GM12878 (cell line): Measurements from ENCODE around the gene TSR3. TPM values are rescaled to one million over a fixed set of nuclear protein-coding genes. Genes with fewer than 3 reads are reported as not detected.

ENCODE experiments used
- ATAC-seq: fragments of 200-7000 bp; cut with Tn5 transposase; 3 replicates; pipeline ENCODE4 v1.9.1; 2020; ENCODE audit warnings: mild to moderate bottlenecking, moderate library complexity
- BruUV-seq: library from RNA; stranded (reverse); fragments of 400-500 nt; replicated peaks from 2 replicates; lab custom pipeline; 2021; lab: Mats Ljungman, UMichigan
- CTCF ChIA-PET: fragments of 300-600 bp; sonication (Branson Sonifier 250); formaldehyde crosslinking; extraction: SDS; loops from one replicate; lab custom pipeline; 2021; ENCODE audit warnings: inconsistent platforms; lab: Yijun Ruan, JAX
- POLR2A ChIA-PET: fragments of 350-600 bp; formaldehyde crosslinking; extraction: SDS; loops from one replicate; lab custom pipeline; 2021; ENCODE audit warnings: inconsistent platforms; lab: Charles Lee
- RAD21 ChIA-PET: fragments of 300-600 bp; sonication (Branson Sonifier 250); formaldehyde crosslinking; loops from one replicate; lab custom pipeline; 2023; ENCODE audit warnings: antibody characterized with exemption; ENCODE audit not compliant: unreplicated experiment; lab: Charles Lee
- SMC1A ChIA-PET: fragments of 300-600 bp; sonication (Branson Sonifier 250); formaldehyde crosslinking; loops from one replicate; lab custom pipeline; 2023; ENCODE audit not compliant: unreplicated experiment, uncharacterized antibody; lab: Charles Lee
- DNase-seq: peaks from one replicate; pipeline ENCODE4 v3.0.0-alpha.2; 2011; ENCODE audit warnings: low read depth, low spot score
- FAIRE-seq: peaks from 3 replicates; lab custom pipeline; 2011; peaks lifted over from hg19 to GRCh38; lab: Jason Lieb, UNC
- H2AFZ ChIP-seq: 2 replicates; pipeline ENCODE4 v1.6.0; 2011; ENCODE audit warnings: low read depth, low read length, control low read depth; ENCODE audit not compliant: control insufficient read depth
- H3K27ac ChIP-seq: 2 replicates; pipeline ENCODE4 v1.5.1; 2011; ENCODE audit warnings: control low read depth; ENCODE audit not compliant: control insufficient read depth, insufficient read depth
- H3K27me3 ChIP-seq, 2 experiments: replicated peaks in 1 of 2; 2 replicates each; pipeline versions ENCODE4 v1.6.0 to v1.6.1; 2011; ENCODE audit warnings: low read length in 1 of 2; ENCODE audit not compliant: control insufficient read depth in 2 of 2, insufficient read depth in 2 of 2
- H3K36me3 ChIP-seq, 2 experiments: 2 replicates each; pipeline ENCODE4 v1.5.1; 2011; ENCODE audit warnings: low read length in 1 of 2; ENCODE audit not compliant: control insufficient read depth in 2 of 2, insufficient read depth in 2 of 2
- H3K4me1 ChIP-seq: 2 replicates; pipeline ENCODE4 v1.6.1; 2011; ENCODE audit warnings: mild to moderate bottlenecking, low read length, moderate library complexity, mixed read lengths; ENCODE audit not compliant: control insufficient read depth, insufficient read depth
- H3K4me2 ChIP-seq: 2 replicates; pipeline ENCODE4 v1.6.0; 2011; ENCODE audit warnings: control low read depth; ENCODE audit not compliant: control insufficient read depth, insufficient read depth
- H3K4me3 ChIP-seq: fragments of 200-600 bp; sonication (generic); 2 replicates; pipeline ENCODE4 v1.5.1; 2016
- H3K79me2 ChIP-seq: 2 replicates; pipeline ENCODE4 v1.6.0; 2011; ENCODE audit warnings: low read length; ENCODE audit not compliant: control insufficient read depth, insufficient read depth
- H3K9ac ChIP-seq: 2 replicates; pipeline ENCODE4 v1.8.0; 2011; ENCODE audit warnings: low read length, control low read depth, mixed read lengths; ENCODE audit not compliant: control insufficient read depth, insufficient read depth
- H3K9me3 ChIP-seq: replicated peaks from 3 replicates; pipeline ENCODE4 v1.5.1; 2011; ENCODE audit warnings: mild to moderate bottlenecking, low read length; ENCODE audit not compliant: control insufficient read depth, insufficient read depth
- H4K20me1 ChIP-seq: 2 replicates; pipeline ENCODE4 v1.6.0; 2011; ENCODE audit not compliant: control insufficient read depth, insufficient read depth
- DPF2 ChIP-seq: fragments of 450-650 bp; IDR thresholded peaks from 2 replicates; pipeline ENCODE4 v1.6.1; 2017; ENCODE audit warnings: mild to moderate bottlenecking
- JUNB ChIP-seq: IDR thresholded peaks from 2 replicates; pipeline ENCODE4 v1.6.1; 2016; ENCODE audit warnings: antibody characterized with exemption, mild to moderate bottlenecking
- ZZZ3 ChIP-seq: IDR thresholded peaks from 2 replicates; pipeline ENCODE4 v1.6.1; 2011; ENCODE audit warnings: low read depth; ENCODE audit not compliant: control insufficient read depth, insufficient read length
- WGBS: methylation state at CpG from one replicate; pipeline ENCODE4 v1.1.6; 2016; ENCODE audit warnings: low lambda C conversion rate; ENCODE audit not compliant: insufficient replicate concordance, insufficient coverage; ENCODE audit errors: missing lambda C conversion rate; 5-methylcytosine and 5-hydroxymethylcytosine counted together
- in situ Hi-C: fragments of 300-500 bp; cut with MboI; formaldehyde crosslinking; loops from 9 replicates; pipeline ENCODE4 v1.14.3; 2018; ENCODE audit warnings: mixed read lengths
- intact Hi-C: fragments of 100-400 bp; cut with micrococcal nuclease; formaldehyde crosslinking; loops from one replicate; pipeline ENCODE4 v1.14.2; 2022; ENCODE audit not compliant: unreplicated experiment
- polyA plus RNA-seq, 11 experiments: library from polyadenylated mRNA; depleted of rRNA in 4 of 11; unstranded in 6 of 11; stranded (reverse) in 5 of 11; fragments of >200 nt; fragmentation: Nextera tagmentation in 4 of 11; fragmentation: Illumina TruSeq in 1 of 11; extraction: Ambion mirVana in 4 of 11; extraction: Trizol in 1 of 11; gene quantifications; 1 replicate in 1 of 11; 2 replicates in 10 of 11; pipeline versions ENCODE4 v1.2.1 to v1.2.3, GENCODE V29; 2011 to 2016; ENCODE audit warnings: inconsistent platforms in 2 of 11, missing spikeins in 2 of 11, low read depth in 1 of 11
- total RNA-seq, 4 experiments: library from RNA; depleted of rRNA in 3 of 4; stranded (reverse); fragments of >200 nt in 3 of 4; fragmentation: Illumina TruSeq in 1 of 4; extraction: Trizol in 1 of 4; gene quantifications; 2 replicates each; pipeline versions ENCODE4 v1.2.1 to v1.2.3, GENCODE V29; 2013 to 2021
- TF ChIP-seq, protein P1 (sequence below): fragments of 150-350 bp; IDR thresholded peaks from 2 replicates; pipeline ENCODE4 v1.6.1; 2016; ENCODE audit warnings: low read depth, low read length
- TF ChIP-seq, protein P2 (sequence below): IDR thresholded peaks from 2 replicates; pipeline ENCODE4 v1.6.1; 2012; ENCODE audit warnings: mild to moderate bottlenecking, low read depth, low read length

TSR3 gene
- total and polyA plus RNA-seq, 10 of the 15 experiments (the other 5 are each of a cell fraction or from before 2014, with no cell fraction given) = 3.4 to 108 (median 46.9) TPM

GRCh38 chr16:1316033-1316405, 35.7 kb downstream of the TSR3 start:
- SMC1A ChIA-PET = no interaction called here
- TF ChIP-seq DPF2 (no peak), JUNB (no peak), ZZZ3 (no peak)
- TF ChIP-seq, protein P1, sequence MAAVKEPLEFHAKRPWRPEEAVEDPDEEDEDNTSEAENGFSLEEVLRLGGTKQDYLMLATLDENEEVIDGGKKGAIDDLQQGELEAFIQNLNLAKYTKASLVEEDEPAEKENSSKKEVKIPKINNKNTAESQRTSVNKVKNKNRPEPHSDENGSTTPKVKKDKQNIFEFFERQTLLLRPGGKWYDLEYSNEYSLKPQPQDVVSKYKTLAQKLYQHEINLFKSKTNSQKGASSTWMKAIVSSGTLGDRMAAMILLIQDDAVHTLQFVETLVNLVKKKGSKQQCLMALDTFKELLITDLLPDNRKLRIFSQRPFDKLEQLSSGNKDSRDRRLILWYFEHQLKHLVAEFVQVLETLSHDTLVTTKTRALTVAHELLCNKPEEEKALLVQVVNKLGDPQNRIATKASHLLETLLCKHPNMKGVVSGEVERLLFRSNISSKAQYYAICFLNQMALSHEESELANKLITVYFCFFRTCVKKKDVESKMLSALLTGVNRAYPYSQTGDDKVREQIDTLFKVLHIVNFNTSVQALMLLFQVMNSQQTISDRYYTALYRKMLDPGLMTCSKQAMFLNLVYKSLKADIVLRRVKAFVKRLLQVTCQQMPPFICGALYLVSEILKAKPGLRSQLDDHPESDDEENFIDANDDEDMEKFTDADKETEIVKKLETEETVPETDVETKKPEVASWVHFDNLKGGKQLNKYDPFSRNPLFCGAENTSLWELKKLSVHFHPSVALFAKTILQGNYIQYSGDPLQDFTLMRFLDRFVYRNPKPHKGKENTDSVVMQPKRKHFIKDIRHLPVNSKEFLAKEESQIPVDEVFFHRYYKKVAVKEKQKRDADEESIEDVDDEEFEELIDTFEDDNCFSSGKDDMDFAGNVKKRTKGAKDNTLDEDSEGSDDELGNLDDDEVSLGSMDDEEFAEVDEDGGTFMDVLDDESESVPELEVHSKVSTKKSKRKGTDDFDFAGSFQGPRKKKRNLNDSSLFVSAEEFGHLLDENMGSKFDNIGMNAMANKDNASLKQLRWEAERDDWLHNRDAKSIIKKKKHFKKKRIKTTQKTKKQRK = no peak
- TF ChIP-seq, protein P2, sequence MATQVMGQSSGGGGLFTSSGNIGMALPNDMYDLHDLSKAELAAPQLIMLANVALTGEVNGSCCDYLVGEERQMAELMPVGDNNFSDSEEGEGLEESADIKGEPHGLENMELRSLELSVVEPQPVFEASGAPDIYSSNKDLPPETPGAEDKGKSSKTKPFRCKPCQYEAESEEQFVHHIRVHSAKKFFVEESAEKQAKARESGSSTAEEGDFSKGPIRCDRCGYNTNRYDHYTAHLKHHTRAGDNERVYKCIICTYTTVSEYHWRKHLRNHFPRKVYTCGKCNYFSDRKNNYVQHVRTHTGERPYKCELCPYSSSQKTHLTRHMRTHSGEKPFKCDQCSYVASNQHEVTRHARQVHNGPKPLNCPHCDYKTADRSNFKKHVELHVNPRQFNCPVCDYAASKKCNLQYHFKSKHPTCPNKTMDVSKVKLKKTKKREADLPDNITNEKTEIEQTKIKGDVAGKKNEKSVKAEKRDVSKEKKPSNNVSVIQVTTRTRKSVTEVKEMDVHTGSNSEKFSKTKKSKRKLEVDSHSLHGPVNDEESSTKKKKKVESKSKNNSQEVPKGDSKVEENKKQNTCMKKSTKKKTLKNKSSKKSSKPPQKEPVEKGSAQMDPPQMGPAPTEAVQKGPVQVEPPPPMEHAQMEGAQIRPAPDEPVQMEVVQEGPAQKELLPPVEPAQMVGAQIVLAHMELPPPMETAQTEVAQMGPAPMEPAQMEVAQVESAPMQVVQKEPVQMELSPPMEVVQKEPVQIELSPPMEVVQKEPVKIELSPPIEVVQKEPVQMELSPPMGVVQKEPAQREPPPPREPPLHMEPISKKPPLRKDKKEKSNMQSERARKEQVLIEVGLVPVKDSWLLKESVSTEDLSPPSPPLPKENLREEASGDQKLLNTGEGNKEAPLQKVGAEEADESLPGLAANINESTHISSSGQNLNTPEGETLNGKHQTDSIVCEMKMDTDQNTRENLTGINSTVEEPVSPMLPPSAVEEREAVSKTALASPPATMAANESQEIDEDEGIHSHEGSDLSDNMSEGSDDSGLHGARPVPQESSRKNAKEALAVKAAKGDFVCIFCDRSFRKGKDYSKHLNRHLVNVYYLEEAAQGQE = no peak
- no peaks in the 10 kb centered on the region for H3K9me3 ChIP-seq
- no peak overlapping the region for H3K27ac ChIP-seq
- H3K36me3 ChIP-seq = peaks cover 40 to 67% of the 10 kb centered on the region in 2 experiments
- RAD21 ChIA-PET = no interaction called here
- H3K79me2 ChIP-seq = peaks cover 40% of the 10 kb centered on the region
- no peak overlapping the region for H3K9ac ChIP-seq
- H4K20me1 ChIP-seq = peaks cover 30% of the 10 kb centered on the region
- DNase-seq (no peak), ATAC-seq (no peak), FAIRE-seq (no peak)
- POLR2A ChIA-PET = interaction anchor here (1.1 kb wide), 1 partner anchor 10 kb away, joined by 3 read pairs; no protein-coding TSS in a partner anchor
- H3K4me1 ChIP-seq = peaks cover 7% of the 10 kb centered on the region
- BruUV-seq = no TSS peak
- no peak overlapping the region for H2AFZ ChIP-seq
- 88% methylated on average over 14 of the region's 14 CpGs for WGBS
- no peak overlapping the region for H3K4me2 ChIP-seq
- H3K27me3 ChIP-seq = no peaks in the 10 kb centered on the region
- intact Hi-C loops = no loop called here
- CTCF ChIA-PET = no interaction called here
- in situ Hi-C loops = no loop called here
- H3K4me3 ChIP-seq = no peak overlapping the region
